HepG2 (cell line): ENCODE measurements around the gene TNFAIP8L1. TPM values are rescaled to one million over a fixed set of nuclear protein-coding genes. Genes with fewer than 3 reads are reported as not detected.

Experiments used
- ATAC-seq: fragments of 200-7000 bp; cut with Tn5 transposase; 3 replicates; pipeline ENCODE4 v1.9.1; 2020; ENCODE audit warnings: mild to moderate bottlenecking, moderate library complexity
- BruUV-seq: library from RNA; stranded (reverse); fragments of 400-500 nt; replicated peaks from 2 replicates; lab custom pipeline; 2021; lab: Mats Ljungman, UMichigan
- CTCF ChIA-PET: fragments of 300-600 bp; formaldehyde crosslinking; extraction: SDS; loops from one replicate; lab custom pipeline; 2021; ENCODE audit warnings: low total read pairs, inconsistent platforms, low intra/inter-chr PET ratio; lab: Yijun Ruan, JAX
- POLR2A ChIA-PET: fragments of 350-600 bp; sonication (Branson Sonifier 250); formaldehyde crosslinking; loops from one replicate; lab custom pipeline; 2020; ENCODE audit warnings: antibody characterized with exemption, inconsistent platforms; lab: Yijun Ruan, JAX
- DNase-seq: peaks from one replicate; pipeline ENCODE4 v3.0.0-alpha.2; 2015; ENCODE audit warnings: low spot score
- FAIRE-seq: peaks from 3 replicates; lab custom pipeline; 2011; peaks lifted over from hg19 to GRCh38; lab: Jason Lieb, UNC
- H2AFZ ChIP-seq: one replicate; pipeline ENCODE4 v1.6.1; 2011; ENCODE audit warnings: low read length, inconsistent platforms
- H3K27ac ChIP-seq: fragments of 300-600 bp; 3 replicates; pipeline ENCODE4 v1.8.0; 2011; ENCODE audit warnings: mixed run types, mild to moderate bottlenecking, mixed read lengths, low read length, inconsistent platforms; ENCODE audit not compliant: insufficient read depth; ENCODE audit errors: extremely low read length
- H3K27me3 ChIP-seq, 2 experiments: fragments of 200-600 bp in 1 of 2; 2 replicates in 1 of 2; 3 replicates in 1 of 2; pipeline versions ENCODE4 v1.6.0 to v1.8.0; 2011; ENCODE audit warnings: low read length in 2 of 2, mild to moderate bottlenecking in 2 of 2, moderate library complexity in 2 of 2, inconsistent platforms in 1 of 2; ENCODE audit not compliant: insufficient read depth in 2 of 2, control insufficient read depth in 1 of 2
- H3K36me3 ChIP-seq, 2 experiments: fragments of 200-600 bp in 1 of 2; replicated peaks in 1 of 2; 2 replicates in 1 of 2; 3 replicates in 1 of 2; pipeline versions ENCODE4 v1.5.1 to v1.8.0; 2011; ENCODE audit warnings: low read length in 2 of 2, inconsistent platforms in 1 of 2; ENCODE audit not compliant: insufficient read depth in 2 of 2, control insufficient read depth in 1 of 2
- H3K4me1 ChIP-seq: 2 replicates; pipeline ENCODE4 v1.5.1; 2012; ENCODE audit warnings: low read length, inconsistent platforms; ENCODE audit not compliant: insufficient read depth
- H3K4me2 ChIP-seq: 2 replicates; pipeline ENCODE4 v1.6.0; 2011; ENCODE audit warnings: low read depth, low read length, inconsistent platforms
- H3K4me3 ChIP-seq, 3 experiments: fragments of 200-600 bp in 1 of 3; sonication (generic), shearing (Covaris generic) in 1 of 3; replicated peaks in 1 of 3; 2 replicates each; pipeline ENCODE4 v1.5.1; 2011 to 2016; ENCODE audit warnings: low read length in 3 of 3, inconsistent platforms in 2 of 3, low read depth in 2 of 3, mild to moderate bottlenecking in 2 of 3, control low read depth in 1 of 3, mixed read lengths in 1 of 3; ENCODE audit not compliant: insufficient read depth in 1 of 3
- H3K79me2 ChIP-seq: one replicate; pipeline ENCODE4 v1.6.1; 2011; ENCODE audit warnings: low read length, inconsistent platforms; ENCODE audit not compliant: insufficient read depth
- H3K9ac ChIP-seq: 2 replicates; pipeline ENCODE4 v1.6.0; 2011; ENCODE audit warnings: mild to moderate bottlenecking, low read depth, low read length, inconsistent platforms; ENCODE audit not compliant: insufficient read depth
- H3K9me3 ChIP-seq: 2 replicates; pipeline ENCODE4 v1.5.1; 2012; ENCODE audit warnings: mild to moderate bottlenecking, low read length
- H4K20me1 ChIP-seq: 2 replicates; pipeline ENCODE4 v1.6.0; 2011; ENCODE audit warnings: inconsistent platforms, mild to moderate bottlenecking, low read length, moderate library complexity; ENCODE audit not compliant: insufficient read depth
- NCOA2 ChIP-seq: sonication (generic); formaldehyde crosslinking; IDR thresholded peaks from 2 replicates; pipeline ENCODE4 v1.8.0; 2022; ENCODE audit warnings: inconsistent platforms
- POLR2G ChIP-seq: fragments of 200-400 bp; formaldehyde crosslinking; IDR thresholded peaks from 2 replicates; pipeline ENCODE4 v1.6.1; 2018; ENCODE audit warnings: mild to moderate bottlenecking, low read depth, low read length, moderate library complexity
- ZNF121 ChIP-seq: sonication (generic); formaldehyde crosslinking; IDR thresholded peaks from 2 replicates; pipeline ENCODE4 v1.5.0; 2020; ENCODE audit warnings: mild to moderate bottlenecking, missing genetic modification reagents
- ZNF563 ChIP-seq: sonication (generic); formaldehyde crosslinking; IDR thresholded peaks from 2 replicates; pipeline ENCODE4 v1.8.0; 2022; ENCODE audit warnings: mild to moderate bottlenecking, moderate library complexity, missing genetic modification reagents
- ZNF770 ChIP-seq: sonication (generic); formaldehyde crosslinking; IDR thresholded peaks from 2 replicates; pipeline ENCODE4 v1.5.0; 2020; ENCODE audit warnings: mild to moderate bottlenecking, missing genetic modification reagents
- WGBS: methylation state at CpG from one replicate; pipeline ENCODE4 v1.1.6; 2017; ENCODE audit warnings: low lambda C conversion rate; 5-methylcytosine and 5-hydroxymethylcytosine counted together
- in situ Hi-C: cut with HindIII; loops from 2 replicates; pipeline ENCODE4 v1.10.0; 2017; ENCODE audit warnings: low pct_unique_long_range_greater_than_20kb; ENCODE audit not compliant: extremely low pct_ligation_motif_present
- intact Hi-C: fragments of 100-400 bp; cut with micrococcal nuclease; formaldehyde crosslinking; loops from one replicate; pipeline ENCODE4 v1.10.0; 2022; ENCODE audit not compliant: unreplicated experiment
- polyA plus RNA-seq, 8 experiments: library from polyadenylated mRNA; depleted of rRNA in 3 of 8; stranded (reverse) in 7 of 8; unstranded in 1 of 8; fragments of >200 nt; fragmentation: Illumina TruSeq in 4 of 8; extraction: Trizol in 4 of 8; gene quantifications; 2 replicates each; pipeline versions ENCODE4 v1.2.1 to v1.2.3, GENCODE V29; 2011 to 2016; ENCODE audit warnings: low read depth in 4 of 8, missing spikeins in 1 of 8, mixed read lengths in 1 of 8; ENCODE audit not compliant: insufficient read depth in 1 of 8
- total RNA-seq, 5 experiments: library from RNA; depleted of rRNA; stranded (reverse); fragments of >200 nt; fragmentation: Illumina TruSeq; extraction: Trizol; gene quantifications; 2 replicates each; pipeline ENCODE4 v1.2.3, GENCODE V29; 2016; ENCODE audit warnings: low read depth in 1 of 5

TNFAIP8L1 gene
- total and polyA plus RNA-seq, 2 of the 13 experiments (the other 11 are each of a cell fraction or from before 2014, with no cell fraction given) = 13.4 to 21.4 TPM

DNA sequence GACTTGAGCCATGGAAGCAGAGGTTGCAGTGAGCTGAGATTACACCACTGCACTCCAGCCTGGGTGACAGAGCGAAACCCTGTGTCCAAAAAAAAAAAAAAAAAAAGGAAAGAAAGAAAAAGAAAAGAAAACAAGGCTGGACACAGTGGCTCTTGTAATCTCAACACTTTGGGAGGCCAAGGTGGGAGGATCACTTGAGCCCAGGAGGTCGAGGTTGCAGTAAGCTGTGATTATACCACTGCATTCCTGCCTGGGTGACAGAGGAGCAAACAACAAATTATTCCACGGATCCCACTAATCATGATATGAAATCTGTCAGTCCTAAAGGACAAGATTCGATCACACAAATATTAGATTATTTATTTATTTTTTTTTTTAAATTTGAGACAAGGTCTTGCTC lies 33.9 kb downstream of the TNFAIP8L1 start:
- Histone ChIP-seq H3K9me3 (no peaks in the 10 kb centered on the region), H3K27me3 (no peaks in the 10 kb centered on the region; a peak in 1 of 5 replicates), H3K36me3 (peaks cover under 1 to 10% of the 10 kb centered on the region in 2 experiments; a peak in 4 of 5 replicates), H4K20me1 (no peaks in the 10 kb centered on the region; the same call in 1 of the 2 replicates), H3K4me2 (no peak overlapping the region), H3K79me2 (peaks cover 15% of the 10 kb centered on the region), H3K27ac (peak overlapping the region; percentile 23), H3K4me1 (peaks cover 24% of the 10 kb centered on the region), H2AFZ (no peak overlapping the region), H3K9ac (no peak overlapping the region), H3K4me3 (no peak overlapping the region)
- TF ChIP-seq ZNF563 (CRISPR knock-in tag) (no peak), ZNF770 (CRISPR knock-in tag) (peak; percentile 87)
- FAIRE-seq (no peak), ATAC-seq (no peak), DNase-seq (no peak)
- in situ Hi-C loops = no loop called here
- ChIA-PET POLR2A (no interaction called here), CTCF (no interaction called here)
- no TSS peak for BruUV-seq
- intact Hi-C loops = loop anchor here (5.0 kb wide), 1 partner anchor 49 kb away; the partner anchor contains the start of gene DPP9
- WGBS = 79% methylated on average over 4 of the region's 4 CpGs

DNA sequence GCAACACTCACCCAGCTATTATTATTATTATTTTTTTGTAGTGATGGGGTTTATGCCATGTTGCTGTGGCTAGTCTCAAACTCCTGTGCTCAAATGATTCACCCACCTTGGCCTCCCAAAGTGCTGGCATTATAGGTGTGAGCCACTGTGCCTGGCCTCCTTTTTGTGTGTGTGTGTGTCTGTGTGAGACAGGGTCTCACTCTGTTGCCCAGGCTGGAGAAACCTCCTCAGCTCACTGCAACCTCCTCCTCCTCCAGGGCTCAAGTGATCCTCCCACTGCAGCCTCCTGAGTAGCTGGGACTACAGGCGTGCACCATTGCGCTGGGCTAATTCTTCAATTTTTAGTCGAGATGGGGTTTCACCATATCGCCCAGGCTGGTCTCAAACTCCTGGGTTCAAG lies 34.4 kb downstream of the TNFAIP8L1 start:
- H3K9ac ChIP-seq = no peak overlapping the region
- in situ Hi-C loops (no loop called here), intact Hi-C loops (loop anchor here (5.0 kb wide), 1 partner anchor 49 kb away; the partner anchor contains the start of gene DPP9)
- BruUV-seq = no TSS peak
- no peak for ATAC-seq
- 92% methylated on average over 4 of the region's 4 CpGs for WGBS
- H3K4me1 ChIP-seq = peaks cover 19% of the 10 kb centered on the region
- H2AFZ ChIP-seq = no peak overlapping the region
- DNase-seq = no peak
- H3K9me3 ChIP-seq = no peaks in the 10 kb centered on the region
- H3K27ac ChIP-seq = no peak overlapping the region
- H3K4me2 ChIP-seq = no peak overlapping the region
- no peak overlapping the region for H3K4me3 ChIP-seq
- TF ChIP-seq POLR2G (0 out of 2 replicates have a peak, but pooled peaks have one; percentile 21), NCOA2 (CRISPR knock-in tag) (no peak), ZNF121 (CRISPR knock-in tag) (peak; percentile 71)
- TF ChIP-seq, all 625 proteins: peak for 2
- Histone ChIP-seq H3K36me3 (peaks cover 0 to 5% of the 10 kb centered on the region in 2 experiments; a peak in 3 of 5 replicates), H4K20me1 (no peaks in the 10 kb centered on the region), H3K27me3 (no peaks in the 10 kb centered on the region; a peak in 1 of 5 replicates), H3K79me2 (peaks cover 10% of the 10 kb centered on the region)
- FAIRE-seq = no peak
- POLR2A ChIA-PET = no interaction called here
- CTCF ChIA-PET = no interaction called here
